DMS79 (cell line): ENCODE results near the gene FN3KRP.

Experiments used
- DNase-seq: peaks from one replicate; lab custom pipeline; 2025; lab: John Stamatoyannopoulos, UW

FN3KRP gene

GRCh38 chr17:82687871-82688270, 28.6 kb upstream of the FN3KRP start:
- DNase-seq = no peak

DNA sequence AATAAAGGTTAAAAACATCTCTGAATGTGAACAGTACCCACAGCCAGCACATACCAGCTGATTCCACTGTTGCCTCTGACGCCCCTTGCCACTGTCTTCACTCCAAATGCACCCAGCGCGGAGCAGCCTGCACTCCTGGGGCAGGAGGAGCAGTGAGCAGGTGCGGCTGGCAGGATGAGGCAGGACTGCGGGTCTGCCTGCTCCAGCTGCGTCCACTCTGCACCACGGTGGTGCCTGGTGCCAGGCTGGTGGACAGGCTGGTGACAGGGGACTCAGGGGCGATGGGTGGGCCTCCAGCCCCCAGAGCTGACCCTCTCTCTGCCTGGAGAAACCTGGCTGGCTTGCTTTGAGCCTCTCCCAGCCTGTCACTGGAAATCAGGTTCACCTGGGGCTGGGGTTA, 27.4 kb upstream of the FN3KRP start:
- DNase-seq = no peak

DNA sequence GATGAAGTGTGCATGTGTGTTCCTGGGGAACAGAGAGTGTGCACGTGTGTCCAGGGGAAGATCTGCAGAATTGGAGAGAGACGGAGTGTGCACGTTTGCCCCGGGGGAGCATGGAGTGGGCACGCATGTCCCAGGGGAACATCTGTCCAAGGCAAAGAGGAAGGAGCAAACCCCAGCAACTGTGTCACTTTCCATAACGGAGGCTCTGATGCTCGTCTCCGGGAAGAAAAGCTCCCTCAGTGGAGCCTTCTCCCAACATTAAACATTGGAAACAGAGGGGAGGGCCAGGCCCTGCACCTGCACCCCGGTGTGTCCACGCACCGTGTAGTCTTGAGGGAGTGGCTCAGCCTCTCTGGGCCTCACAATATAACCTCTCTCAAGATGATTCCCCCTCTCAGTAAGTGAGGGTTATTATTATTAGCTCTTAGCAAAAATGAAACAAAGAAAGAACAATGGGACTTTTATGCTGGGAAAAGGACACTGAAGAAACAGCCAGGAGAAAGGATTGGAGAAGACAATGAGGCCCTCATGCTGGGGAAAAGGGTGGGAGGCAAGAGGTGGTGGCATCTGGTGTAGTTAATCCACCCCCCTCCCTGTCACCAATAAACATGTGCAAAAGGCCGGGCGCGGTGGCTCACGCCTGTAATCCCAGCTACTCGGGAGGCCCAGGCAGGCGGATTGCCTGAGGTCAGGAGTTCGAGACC, 25.6 kb upstream of the FN3KRP start:
- no peak for DNase-seq

- no peak for DNase-seq
Measured at GRCh38 chr17:82691714-82692113, 24.8 kb upstream of the FN3KRP start.

GRCh38 chr17:82692268-82692667, 24.2 kb upstream of the FN3KRP start:
- DNase-seq = no peak

GRCh38 chr17:82693168-82693867, 23.2 kb upstream of the FN3KRP start:
- DNase-seq = no peak

GRCh38 chr17:82694647-82695046, 21.9 kb upstream of the FN3KRP start:
- no peak for DNase-seq

DNA sequence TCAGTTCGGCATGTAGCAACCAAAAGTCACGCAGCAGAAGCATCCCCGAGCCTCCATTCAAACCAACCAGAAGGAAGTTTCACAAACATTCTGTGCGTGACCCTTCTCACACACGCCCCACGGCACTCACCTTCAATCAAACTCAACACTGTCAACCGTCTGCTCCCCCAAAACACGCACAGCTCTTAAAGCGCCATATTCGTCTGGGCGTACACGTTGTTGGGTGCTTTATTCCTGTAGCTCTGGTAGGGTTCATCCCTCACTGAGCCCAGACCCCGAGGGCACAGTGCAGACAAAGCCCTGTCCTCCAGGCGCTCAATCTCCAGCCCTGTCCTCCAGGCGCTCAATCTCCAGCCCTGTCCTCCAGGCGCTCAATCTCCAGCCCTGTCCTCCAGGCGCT, 20.2 kb upstream of the FN3KRP start:
- no peak for DNase-seq

DNA sequence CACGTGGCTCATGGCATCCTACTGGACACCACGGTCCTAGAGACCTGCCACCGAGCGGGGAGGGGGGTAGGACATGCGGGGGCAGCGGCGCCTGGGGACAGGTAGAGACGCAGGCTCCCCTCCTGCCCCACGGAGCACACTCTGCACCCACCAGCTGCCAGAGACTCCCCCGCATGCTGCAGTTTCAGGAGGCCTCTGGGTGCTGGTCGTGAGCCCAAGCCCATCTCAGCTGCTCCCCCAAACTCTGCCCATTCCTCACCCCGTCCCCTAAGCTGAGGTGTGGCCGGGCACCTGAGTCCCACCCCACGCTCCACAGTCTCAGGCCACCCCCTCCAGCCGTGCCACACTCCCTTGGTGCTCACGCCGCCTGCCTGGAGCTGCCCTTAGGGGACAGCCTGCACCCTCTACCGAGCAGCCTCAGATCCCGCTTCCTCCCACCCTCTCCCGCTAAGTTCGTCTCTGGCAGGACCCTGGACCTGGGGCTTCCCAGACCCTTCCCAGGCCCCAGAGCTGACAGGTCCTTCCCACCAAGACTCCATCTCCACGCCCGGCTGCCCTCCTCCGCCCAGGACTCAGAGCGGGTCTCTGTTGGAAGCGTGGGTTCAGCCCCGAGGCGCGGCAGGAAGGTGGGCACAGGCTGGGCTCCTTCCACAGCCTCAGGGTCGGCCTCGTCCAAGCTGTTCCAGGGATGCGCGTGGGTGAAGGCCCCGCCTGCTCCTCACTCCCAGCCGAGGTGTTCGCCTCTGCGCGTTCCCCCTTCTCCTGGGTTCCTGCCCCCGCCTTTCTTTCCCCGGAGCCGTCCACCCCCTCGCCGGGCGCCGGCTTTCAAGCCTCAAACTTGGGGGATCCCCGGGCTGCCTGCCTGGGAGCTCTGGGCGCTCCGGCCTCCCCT, 19.3 kb upstream of the FN3KRP start:
- DNase-seq = no peak

DNA sequence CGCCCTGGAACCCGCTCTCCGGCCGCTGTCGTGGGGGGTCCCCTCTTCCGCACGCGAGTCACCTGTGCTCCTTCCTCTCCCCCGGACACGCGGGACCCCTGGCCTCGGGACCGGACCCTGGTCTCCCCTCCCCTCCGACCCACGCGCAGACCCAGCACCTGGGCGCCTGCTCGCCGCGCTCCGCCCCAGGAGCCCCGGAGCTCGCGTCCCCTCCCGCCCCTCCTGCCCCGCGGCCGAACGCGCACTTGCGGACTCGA, 18.8 kb upstream of the FN3KRP start:
- DNase-seq = no peak

- peak; percentile 71 for DNase-seq
Measured at GRCh38 chr17:82698065-82698973, 18.2 kb upstream of the FN3KRP start, which contains the start of gene RAB40B. TSS of gene RAB40B (minus strand) at chr17:82698698. CDS start at chr17:82698596, 102 bp downstream.

GRCh38 chr17:82698974-82699442, 17.5 kb upstream of the FN3KRP start:
- DNase-seq = no peak

- no peak for DNase-seq
Measured at GRCh38 chr17:82699551-82699950, 17.0 kb upstream of the FN3KRP start.

DNA sequence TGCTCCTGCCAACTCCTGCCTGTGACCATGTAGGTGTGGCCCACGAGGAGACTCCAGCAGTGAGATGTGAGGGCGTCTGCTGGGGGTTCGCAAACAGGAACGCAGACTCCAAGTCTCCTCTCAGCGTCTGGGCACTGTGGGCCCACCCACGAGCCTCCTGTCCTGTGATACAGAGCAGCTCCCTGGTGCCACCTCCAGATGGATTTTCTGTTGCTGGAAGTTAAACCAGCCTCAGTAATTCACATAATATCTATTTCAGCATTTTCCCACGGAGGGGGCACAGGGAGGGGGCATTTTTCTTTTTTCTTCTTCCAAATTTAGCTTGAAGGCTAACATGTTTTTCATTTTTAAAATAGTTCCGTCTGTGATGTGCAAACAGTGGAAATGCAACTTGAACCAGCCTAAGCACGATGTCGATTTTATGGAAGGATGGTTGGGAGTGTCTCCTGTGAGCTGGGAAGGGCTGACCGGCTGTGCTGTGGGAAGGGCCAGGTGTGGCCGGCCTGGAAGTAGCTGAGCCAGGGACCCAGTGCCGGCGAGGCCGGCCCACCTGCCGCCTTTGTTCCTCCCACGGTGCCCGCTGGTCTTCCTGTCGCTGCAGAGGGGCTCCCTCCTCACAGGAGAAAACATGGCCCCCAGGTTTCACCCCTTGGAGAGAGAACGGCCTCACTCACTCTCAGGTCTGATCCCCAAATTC, 14.1 kb upstream of the FN3KRP start:
- no peak for DNase-seq

GRCh38 chr17:82703036-82703745, 13.3 kb upstream of the FN3KRP start:
- no peak for DNase-seq

DNA sequence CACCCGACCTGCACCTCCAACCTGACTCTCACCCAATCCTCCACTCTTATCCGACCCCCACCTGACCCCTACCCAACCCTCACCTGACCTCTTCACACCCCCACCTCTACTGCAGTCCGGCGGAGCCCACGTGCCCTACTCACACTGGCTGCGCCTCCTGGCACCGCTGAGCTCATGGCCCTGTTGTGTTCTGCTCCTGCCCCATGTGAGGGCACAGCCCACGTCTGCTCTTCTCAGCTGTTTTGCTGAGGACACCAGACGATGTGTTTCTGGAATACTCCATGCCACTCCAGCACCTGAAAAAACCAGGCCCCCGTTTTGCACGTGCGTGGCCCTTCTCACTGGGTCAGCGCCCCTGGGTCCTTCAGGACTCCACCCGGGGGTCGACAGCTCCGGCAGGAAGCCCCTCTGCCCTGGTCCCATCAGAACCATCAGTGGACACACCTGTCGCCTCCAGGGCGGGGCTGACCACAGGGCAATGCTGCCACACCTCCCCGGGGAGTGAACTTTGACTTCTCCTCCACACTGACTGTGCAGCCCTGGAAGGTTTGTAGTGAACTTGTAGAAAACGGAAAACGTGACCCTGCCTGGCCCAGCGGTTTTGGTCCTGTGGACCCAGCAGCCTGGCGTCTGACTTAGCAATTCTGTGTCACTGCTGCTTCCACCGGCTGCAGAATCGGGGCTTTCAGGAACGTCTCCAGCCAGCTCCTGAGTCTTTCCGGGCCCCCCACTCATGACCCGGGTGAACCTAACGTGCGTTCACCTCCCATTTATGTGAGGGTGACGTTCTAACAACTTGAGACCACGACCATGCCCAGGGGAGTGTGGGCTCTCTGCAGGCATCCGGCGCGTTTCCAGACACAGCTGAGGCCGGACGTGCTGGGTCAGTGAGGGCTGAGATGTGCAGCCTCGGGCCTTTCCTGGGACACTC, 12.3 kb upstream of the FN3KRP start:
- no peak for DNase-seq

DNA sequence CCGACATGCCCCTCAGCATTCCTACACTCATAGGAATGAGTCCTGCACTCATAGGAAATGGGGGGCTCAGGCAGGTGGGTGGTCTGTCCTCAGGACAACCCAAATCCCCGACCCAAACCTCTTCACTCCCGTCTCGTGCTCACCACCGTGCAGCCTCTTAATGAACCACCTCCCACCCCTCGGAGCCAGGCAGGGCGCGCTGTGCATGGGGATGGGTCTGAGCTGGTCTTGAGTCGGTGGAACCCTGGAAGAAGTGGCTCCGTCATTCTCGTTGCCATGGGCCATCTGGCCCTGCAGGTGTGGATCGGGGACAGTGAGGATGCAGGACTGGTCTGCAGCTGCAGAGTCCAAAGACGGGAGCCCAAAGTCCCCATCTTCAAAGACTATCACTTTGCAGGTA, 11.6 kb upstream of the FN3KRP start:
- no peak for DNase-seq

GRCh38 chr17:82705756-82706155, 10.8 kb upstream of the FN3KRP start:
- DNase-seq = no peak

- no peak for DNase-seq
Measured at GRCh38 chr17:82709024-82709675, 7.4 kb upstream of the FN3KRP start.
